HG02852 (cell line): Measurements from ENCODE around the gene PTPRO.

Source experiments
- ATAC-seq: cut with Tn5 transposase; IDR thresholded peaks from one replicate; pipeline ENCODE4 v1.9.1; 2021; ENCODE audit warnings: mild to moderate bottlenecking, moderate library complexity; ENCODE audit not compliant: unreplicated experiment

Gene PTPRO

DNA sequence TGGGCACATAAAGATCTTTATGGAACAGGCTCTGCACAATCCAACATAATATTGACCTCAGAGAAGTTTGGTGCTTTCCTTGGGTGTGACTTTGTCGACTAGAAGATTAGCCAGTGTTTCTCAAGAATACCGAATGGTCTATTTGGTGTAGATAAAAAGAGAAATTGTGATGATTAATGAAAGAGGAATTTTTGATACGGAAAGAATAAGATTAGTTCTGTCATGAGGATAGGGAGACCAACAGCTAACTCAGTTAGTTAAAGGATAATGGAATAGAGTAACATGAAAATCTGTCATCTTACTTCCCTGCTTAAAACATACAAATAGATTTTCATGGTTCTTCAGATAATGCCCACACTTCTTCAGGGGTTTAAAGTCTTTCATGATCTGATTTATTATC is 24.2 kb downstream of the PTPRO start:
- no peak for ATAC-seq

DNA sequence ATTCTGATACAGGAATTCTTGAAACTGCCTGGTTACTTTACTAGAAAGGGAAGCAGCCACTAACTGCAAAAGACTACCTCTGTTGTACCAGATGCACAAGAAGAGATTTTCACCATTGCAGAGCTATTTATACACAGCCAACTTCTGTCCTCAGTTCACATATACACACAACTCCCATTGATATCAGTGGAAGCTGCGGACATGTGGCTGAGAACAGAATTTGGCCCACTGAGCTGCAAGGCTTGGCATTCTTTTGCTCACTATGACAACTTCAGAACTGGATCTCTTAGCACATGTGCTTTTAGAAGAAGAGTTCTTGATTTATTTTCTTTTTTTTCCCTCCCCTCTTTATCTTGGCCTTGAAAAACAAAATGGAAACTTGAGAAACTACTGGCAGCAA is 28.3 kb downstream of the PTPRO start:
- no peak for ATAC-seq

DNA sequence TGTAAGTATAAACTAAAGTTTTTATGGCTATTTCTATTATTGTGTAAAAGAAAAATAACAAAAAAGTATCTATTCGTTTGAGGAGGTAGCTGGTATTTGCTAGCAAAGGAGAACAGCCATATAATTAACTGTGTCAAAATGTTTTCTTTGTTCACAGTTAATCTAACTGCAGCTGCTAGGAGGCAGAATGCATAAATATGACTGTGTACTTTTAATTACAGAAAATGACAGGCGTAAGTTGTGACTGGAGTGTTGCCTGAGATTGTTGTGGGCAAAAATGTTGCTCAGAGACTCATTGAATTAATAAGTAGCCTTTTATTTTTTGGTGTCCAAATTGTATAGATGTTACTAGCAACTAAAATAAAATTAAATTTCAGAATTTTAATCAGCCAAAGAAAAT is 33.5 kb downstream of the PTPRO start:
- no peak for ATAC-seq

DNA sequence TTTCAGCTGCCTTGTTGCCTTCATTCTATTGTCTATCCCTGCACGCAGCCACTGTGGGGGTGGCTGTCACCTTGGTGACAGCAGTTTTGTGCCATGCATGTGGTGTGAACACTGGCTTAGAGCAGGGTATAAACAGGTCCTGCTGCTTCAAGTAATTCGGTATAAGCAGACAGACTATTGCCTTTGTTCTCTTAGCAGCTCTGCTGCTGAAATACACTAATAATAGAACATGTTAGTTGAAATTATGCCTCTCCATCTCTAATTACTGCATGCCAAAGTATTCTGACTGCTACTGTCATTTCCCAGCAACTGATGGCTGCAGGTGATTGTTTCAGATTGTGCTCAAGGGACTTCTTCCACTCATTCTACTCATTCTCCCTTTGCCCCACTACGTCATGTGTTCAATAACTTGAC is 34.6 kb downstream of the PTPRO start:
- no peak for ATAC-seq

DNA sequence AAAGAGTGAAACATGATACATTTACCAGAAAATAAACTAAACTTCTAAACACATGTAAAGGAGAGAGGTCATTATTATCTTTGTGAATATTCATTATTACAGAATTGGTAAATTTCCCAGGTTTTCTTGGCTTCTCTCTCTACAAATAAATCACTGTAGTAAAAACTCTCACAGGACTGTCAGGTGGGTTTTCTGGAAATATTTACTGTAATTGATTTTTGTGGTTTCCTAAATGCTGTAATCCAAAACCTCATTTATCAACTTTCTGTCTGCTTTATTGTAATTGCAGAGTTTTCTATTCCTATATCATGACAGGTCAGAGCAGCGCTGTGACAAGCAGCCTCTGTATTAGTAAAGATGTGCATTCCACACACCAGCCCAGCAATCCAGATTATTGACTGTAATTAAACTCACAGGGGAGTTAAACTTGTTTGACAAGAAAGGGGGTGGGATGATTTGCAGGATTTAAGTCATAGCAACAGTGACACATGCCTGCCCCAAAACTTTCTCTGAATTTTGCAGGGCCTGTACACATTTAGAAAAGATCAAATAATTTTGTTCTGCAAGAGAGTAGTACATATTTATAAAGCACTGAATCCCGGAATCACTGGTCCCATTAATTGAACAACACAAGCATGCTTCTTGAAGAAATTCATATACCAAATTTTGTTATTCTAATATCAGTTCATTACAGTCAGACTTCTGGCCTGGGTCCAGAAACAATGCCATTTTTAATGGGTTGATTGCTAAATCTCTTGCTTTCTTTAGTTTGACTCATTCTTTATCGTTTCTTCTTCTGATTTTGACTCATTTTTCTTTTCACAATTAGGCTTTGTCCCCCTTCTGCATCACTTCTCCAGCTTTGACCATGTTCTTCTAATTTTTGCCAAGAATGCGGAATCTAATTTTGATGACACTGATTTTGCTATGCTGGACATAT is 42.2 kb downstream of the PTPRO start:
- no peak for ATAC-seq

DNA sequence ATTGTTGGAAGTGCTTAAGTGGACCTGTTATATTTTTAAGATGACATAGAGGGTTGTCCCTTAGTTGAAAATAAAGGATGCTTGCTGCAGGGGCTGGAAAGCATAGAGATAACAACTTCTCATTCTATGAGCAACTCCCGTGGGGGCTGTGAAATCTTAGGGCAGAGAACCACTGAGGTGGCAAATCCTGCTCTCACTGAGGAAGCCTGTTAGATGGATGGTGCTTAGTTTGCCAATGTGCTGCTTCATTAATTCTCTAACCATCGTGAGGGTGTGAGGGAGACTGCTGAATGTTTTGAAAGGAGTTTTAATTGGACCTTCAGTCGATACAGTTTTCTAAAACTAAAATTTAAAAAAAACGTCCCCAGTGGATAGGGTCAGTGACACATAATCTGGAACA is 46.5 kb downstream of the PTPRO start:
- ATAC-seq, result no peak

DNA sequence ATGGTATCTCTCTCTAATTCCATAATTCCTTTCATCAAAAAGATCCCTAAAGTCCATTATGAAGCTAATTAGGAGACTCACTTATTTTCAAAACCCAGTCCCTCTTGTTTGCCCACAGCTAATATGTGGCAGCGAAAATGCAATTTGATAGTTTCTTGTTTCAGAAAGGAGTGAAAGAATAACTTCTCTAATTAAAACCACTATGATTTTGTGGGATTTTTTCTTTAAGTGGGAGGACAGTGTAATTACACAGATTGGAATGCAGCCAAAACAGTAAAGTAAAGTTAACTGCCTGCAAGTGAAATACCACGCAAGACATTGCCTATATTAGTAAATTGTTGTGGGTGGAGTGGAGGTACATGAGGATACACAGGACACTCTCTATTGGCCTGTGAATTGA is 50.0 kb downstream of the PTPRO start:
- no peak for ATAC-seq

DNA sequence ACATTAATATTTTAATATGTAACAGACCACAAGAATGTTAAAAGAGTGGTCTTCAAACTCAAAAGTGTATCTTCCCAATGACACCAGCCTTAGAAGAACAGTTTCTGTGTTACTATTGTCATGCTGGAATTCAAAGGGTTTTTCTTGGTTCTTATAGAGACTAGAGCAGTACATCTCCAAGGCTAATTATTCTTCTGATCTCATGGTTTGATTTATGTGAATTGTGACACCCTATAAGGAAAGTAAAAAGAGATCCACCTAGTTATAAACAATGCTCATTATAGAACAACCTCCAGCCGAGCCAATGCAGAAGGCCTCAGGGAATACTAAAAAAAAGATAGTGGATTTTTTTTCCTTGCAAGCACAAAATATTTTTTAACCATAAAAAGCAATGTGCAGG is 65.5 kb downstream of the PTPRO start:
- ATAC-seq, result no peak

DNA sequence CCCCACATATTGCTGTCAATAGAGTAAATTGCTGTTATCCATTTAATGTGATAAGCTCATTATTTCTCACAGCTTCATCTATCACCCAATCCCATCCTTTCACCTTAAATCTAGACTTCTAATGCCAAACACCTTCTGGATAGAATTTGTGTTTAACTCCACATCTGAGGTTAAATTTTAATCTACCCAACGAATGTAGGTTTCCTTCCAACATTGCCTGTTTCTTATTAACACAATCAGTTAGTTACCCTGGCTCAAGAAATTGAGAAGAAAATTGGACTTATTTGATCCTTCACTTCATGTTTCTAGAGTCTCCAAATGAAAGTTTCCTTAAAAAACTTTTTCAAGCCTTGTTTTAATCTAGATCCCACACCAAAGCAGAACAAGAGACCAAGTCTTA is 67.3 kb downstream of the PTPRO start:
- no peak for ATAC-seq

DNA sequence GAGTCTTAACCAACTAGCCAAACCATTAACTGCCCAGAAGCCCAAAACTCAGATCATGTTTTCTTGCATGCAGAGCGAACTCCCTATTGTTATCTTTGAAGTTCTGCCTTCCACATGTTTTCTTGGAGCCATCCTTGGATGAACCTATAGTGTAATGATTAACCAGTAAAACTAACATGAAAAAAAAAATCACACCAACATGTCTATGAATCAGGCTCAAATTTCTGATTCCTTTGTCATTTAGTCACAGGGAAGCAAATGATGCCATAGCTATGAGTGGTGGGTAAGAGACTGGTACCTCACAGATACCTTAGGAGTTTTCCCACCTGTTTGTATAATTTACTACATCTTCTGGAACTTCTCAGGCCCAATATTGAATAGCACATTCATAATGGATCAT is 70.7 kb downstream of the PTPRO start:
- ATAC-seq, result no peak

DNA sequence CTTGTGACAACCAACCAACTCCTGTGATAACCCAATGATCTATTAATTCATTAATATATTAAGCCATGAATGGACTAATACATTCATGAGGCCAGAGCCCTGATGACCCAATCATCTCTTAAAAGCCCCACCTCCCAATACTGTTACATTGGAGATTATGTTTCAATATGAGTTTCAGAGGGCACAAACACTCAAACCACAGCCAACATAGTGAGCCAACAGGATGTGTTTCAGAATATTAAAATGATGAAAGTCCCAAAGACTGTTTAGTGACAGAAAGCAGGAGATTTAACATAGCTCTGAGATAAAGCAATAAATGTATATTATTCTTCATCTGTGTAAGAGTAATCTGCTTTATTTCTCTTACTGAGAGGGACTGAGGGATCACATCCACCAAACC is 71.7 kb downstream of the PTPRO start:
- ATAC-seq, result no peak

DNA sequence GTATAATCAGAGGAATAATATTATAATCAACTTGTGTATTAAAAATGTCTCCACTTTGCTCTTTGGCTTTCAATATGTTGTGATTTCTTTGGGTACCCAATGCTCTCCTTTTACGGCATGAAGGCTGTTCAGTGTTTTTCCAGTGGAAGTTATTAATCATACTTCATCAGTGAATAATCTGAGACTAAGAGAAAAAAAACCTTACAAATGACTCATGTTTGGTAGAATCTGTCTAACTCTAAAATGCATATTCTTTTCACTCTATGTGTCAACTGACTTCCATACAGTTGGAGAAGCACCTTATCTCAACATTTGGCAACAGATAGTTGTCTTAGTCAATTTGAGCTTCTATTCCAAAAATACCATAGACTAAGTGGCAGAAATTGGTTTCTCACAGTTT is 82.2 kb downstream of the PTPRO start:
- ATAC-seq, result no peak

DNA sequence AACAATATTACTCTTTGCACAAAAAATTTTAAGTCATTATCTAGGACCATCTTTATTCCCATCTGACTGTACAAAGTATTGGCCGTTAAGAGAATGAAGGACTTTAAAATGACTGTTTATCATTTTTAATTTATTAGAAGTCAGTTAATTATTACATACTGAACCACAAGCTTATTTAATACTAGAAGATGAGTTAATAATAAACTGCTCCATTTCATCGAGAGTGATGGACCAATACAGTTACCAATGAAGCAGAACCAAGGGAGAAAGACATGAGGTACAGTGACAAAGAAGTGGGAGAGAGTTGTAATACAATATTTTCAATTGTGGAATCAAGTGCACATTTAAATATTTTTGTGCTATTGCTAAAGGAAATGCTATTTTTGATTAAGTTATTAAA is 83.3 kb downstream of the PTPRO start:
- no peak for ATAC-seq

DNA sequence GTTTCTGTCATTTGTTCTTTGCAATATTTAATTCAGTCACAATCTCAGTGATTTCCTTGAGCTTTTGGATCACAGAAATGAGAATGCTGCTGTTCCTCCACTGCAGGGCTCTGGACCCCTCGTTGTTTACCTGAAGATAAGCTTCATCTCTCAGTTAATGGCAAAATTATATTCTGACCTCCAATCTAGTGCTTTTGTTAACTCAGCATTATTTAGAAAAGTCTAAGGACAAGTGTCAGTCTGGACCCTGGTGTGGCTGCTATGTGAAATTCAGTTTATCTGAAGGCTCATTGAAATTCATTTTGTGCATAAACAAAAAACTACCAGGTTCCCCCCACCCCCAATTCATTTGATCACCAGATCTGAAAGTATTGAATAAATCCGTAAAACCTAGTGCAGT is 84.7 kb downstream of the PTPRO start:
- no peak for ATAC-seq

DNA sequence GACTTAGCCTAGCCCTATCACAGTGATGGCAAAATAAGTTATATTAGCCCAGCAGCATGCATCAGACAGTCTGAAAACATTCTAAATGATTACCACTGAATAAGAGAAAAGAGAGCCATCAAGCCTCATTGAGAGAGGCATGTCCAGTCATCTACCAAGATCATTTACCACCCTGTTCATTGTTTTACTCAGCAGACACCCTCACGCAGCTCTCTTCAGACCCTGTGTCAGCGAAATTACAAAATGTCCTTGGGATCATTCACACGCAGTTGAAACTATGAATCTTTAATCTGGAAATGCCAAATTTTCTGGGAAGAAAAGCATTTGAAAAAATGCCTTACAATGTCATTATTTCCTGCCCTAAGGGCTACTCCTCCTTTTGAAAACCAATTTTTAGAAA is 89.5 kb downstream of the PTPRO start:
- no peak for ATAC-seq

DNA sequence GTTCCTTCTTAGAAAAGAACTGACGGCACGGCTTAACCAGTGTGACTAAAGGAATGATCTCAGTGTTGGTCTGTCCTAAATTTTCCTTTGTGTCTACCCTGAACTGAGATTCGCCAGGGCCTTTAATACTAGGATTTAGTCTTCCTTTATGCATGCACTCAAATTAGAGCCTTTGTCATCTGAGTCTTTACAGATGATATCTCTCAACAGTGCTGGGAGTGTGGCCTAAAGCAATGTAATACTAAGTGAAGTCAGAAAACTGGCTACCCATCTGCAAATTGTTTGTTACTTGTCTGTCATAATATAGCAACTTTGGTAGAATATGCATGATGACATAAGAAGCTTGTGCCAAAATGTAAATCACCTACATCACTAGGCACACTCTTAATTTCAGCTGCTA is 95.4 kb downstream of the PTPRO start:
- no peak for ATAC-seq

DNA sequence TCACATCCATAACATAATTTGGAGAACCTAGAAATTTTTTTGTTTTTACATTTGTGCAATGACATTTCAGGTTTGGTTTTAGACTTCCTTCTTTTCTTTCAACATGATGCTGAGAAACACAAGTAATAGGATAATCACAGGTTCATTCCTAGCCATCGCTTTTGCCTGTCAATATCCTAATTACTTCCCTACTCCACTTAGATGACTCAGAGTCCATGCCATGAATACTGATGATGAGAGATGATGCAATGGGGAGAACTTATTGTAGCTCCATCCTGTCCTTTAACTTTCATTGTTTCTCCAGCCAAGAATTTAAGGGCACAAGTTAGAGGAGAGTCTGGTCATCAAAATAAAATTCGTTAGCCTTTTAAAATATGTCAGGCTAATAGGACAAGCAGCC is 101.3 kb downstream of the PTPRO start:
- no peak for ATAC-seq

DNA sequence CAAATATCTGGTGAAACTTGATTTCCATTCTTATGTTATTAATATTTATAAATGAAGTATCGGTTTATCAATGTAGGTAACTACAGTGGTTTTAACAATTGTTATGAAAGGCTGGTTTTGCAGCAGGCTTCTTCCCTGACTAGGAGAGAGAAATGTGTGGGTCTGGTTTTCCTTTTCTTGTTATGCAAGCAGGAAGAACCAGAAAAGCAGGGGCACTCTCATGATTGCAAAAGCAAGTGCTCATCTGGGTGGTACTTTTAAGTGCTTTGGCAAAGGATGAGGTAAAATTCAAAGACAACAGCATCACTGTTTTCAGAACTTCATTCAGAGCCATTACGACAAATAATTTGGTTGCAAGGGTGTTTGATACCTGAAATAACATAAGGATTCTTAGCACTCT is 105.6 kb downstream of the PTPRO start:
- no peak for ATAC-seq

DNA sequence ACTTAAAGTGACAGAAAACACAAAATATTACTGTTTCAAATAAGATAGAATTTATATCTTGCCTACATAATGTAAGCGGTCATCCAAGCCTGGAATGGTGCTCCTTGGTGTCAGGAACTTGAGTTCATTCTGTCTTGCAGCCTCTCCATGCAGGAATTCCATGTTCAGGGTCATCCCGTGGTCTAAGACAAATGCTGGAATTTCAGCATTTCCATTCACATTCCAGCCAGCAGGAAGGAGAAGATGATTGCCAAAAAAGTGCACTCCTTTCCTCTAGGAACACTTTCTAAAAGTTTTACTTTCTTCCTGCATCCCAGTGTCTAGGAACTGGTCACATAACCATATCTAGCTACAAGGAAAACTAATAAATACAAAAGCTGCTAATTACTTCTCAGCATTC is 106.3 kb downstream of the PTPRO start:
- ATAC-seq, result no peak

DNA sequence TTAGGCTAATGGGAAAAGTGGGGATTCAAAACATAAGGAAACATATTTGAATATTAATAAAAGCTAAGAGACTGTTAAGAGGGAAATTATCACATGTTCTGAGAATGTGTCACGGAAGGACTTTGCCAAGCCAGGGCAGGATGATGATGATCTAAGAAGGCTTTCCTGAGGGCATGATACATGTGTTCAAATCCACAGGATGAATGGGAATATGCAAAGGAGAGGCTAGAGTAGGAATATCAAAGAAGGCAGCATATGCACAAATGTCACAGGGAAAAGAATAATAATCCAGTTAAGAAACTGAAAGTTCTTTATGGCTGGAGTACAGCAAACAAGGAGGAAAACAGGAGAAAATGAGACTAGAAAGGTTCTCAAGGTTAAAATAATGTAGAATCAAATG is 107.0 kb downstream of the PTPRO start:
- no peak for ATAC-seq

DNA sequence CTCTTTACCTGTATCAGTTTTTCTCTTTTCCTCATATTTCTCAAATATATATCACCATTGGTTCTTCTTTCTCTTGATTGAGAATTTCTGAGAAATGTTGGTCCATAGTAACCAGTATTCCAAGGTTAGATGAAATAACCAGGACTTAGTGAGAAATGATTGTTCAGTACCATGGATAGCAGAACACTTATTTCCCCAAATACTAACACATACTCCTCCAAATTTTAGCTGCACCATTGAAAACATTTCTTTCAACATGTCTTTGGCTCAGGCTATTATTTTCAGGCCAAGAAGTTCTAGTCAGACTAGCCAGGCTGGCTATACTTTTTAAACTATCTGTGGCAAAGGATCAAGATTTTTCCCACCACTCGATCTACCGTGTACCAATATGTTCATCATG is 113.3 kb downstream of the PTPRO start:
- no peak for ATAC-seq

DNA sequence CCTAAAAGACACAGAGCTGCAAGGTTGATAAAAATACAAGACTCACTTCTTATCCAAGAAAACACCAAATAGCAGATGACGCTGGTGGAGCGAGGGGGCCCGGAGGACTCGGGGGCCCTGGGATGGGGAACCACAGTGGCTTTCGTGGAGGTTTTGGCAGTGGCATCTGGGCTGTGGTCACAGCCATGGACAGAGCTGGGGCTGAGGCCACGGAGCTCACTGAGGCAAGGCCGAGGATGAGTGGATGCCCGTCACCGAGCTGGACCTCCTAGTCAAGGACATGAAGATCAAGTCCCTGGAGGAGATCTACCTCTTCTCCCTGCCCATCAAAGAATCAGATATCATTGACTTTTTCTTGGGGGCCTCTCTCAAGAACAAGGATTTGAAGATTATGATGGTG is 117.2 kb downstream of the PTPRO start:
- no peak for ATAC-seq

DNA sequence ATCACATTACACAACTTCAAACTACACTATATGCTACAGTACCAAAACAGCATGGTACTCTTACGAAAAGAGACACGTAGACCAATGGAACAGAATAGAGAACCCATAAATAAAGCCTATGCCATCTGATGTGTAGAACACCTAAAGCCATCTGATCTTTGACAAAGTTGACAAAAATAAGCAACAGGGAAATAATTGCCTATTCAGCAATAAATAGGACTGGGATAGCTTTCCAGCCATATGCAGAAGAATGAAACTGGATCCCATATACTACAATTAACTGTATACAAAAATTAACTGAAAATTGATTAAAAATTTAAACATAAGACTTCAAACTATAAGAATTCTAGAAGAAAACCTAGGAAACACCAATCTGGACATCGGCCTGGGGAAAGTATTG is 120.7 kb downstream of the PTPRO start:
- no peak for ATAC-seq
